ENCODE measurements around the gene FAR2.

- TF ChIP-seq POLR2AphosphoS5 (IDR thresholded peaks at IDR 0.05), result no peak
- TF ChIP-seq, protein P1, sequence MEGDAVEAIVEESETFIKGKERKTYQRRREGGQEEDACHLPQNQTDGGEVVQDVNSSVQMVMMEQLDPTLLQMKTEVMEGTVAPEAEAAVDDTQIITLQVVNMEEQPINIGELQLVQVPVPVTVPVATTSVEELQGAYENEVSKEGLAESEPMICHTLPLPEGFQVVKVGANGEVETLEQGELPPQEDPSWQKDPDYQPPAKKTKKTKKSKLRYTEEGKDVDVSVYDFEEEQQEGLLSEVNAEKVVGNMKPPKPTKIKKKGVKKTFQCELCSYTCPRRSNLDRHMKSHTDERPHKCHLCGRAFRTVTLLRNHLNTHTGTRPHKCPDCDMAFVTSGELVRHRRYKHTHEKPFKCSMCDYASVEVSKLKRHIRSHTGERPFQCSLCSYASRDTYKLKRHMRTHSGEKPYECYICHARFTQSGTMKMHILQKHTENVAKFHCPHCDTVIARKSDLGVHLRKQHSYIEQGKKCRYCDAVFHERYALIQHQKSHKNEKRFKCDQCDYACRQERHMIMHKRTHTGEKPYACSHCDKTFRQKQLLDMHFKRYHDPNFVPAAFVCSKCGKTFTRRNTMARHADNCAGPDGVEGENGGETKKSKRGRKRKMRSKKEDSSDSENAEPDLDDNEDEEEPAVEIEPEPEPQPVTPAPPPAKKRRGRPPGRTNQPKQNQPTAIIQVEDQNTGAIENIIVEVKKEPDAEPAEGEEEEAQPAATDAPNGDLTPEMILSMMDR (IDR thresholded peaks at IDR 0.05), result no peak
Observed at GRCh38 chr12:29376118-29376517, 227.0 kb downstream of the FAR2 start.
